Stimulated activated effector memory CD8-positive, alpha-beta T cell treated with anti-CD3 and anti-CD28 coated beads, Interleukin-12 subunit alpha, Interleukin-12 subunit beta, amount 100 ng/mL, for 72 hours (primary cell): ENCODE data around the gene SEMA5A.

Experiments used
- ATAC-seq: fragments of 150-1000 bp; cut with Tn5 transposase; 2 replicates; pipeline ENCODE4 v1.10.0; 2021
- DNase-seq, 2 donors: peaks; one replicate each; pipeline ENCODE4 v3.0.0; 2021 to 2022; ENCODE audit warnings: low spot score in 2 of 2
- H3K27ac Mint-ChIP-seq: one replicate; pipeline ENCODE4 v1.8.0; 2022; ENCODE audit warnings: mild to moderate bottlenecking, mixed read lengths
- H3K36me3 Mint-ChIP-seq: one replicate; pipeline ENCODE4 v1.8.0; 2022; ENCODE audit warnings: mild to moderate bottlenecking, mixed read lengths
- H3K4me1 Mint-ChIP-seq: one replicate; pipeline ENCODE4 v1.8.0; 2022; ENCODE audit warnings: mixed read lengths
- H3K4me3 Mint-ChIP-seq: one replicate; pipeline ENCODE4 v1.8.0; 2022; ENCODE audit warnings: mild to moderate bottlenecking, mixed read lengths
- H3K9me3 Mint-ChIP-seq: one replicate; pipeline ENCODE4 v1.8.0; 2022; ENCODE audit warnings: mixed read lengths

SEMA5A gene

GRCh38 chr5:9316733-9317132 lies 229.1 kb downstream of the SEMA5A start:
- ATAC-seq, result no peak
- Mint-ChIP-seq H3K36me3 (no peaks in the 10 kb centered on the region), H3K9me3 (peaks cover 6% of the 10 kb centered on the region), H3K4me1 (no peaks in the 10 kb centered on the region), H3K27ac (no peak overlapping the region), H3K4me3 (no peak overlapping the region)
- no peak for DNase-seq

DNA sequence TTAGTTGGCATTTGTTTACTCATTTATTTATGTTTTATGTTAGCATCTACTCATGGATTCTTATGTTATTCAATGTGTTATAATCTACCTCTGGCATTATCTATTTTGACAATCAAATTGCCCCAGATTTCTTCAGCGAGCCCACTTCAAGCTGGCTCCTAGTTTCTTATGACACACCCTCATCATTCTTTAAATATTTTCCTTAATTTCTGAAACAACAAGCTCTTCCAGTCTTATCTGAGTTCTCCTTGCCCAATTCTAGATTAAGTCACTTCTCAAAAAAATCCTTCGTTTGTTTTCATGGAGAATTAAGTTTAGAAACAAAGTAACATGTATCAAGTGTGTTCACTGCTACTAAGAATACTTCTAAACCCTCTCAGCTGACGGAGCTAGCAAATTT lies 229.8 kb downstream of the SEMA5A start:
- Mint-ChIP-seq H3K36me3 (no peaks in the 10 kb centered on the region), H3K9me3 (peaks cover 6% of the 10 kb centered on the region), H3K27ac (no peak overlapping the region), H3K4me3 (no peak overlapping the region), H3K4me1 (no peaks in the 10 kb centered on the region)
- DNase-seq, result no peak
- no peak for ATAC-seq

GRCh38 chr5:9314558-9314957 lies 231.3 kb downstream of the SEMA5A start:
- Mint-ChIP-seq H3K4me1 (no peaks in the 10 kb centered on the region), H3K9me3 (peaks cover 3% of the 10 kb centered on the region), H3K36me3 (no peaks in the 10 kb centered on the region), H3K27ac (no peak overlapping the region), H3K4me3 (no peak overlapping the region)
- ATAC-seq (no peak), DNase-seq (no peak)

DNA sequence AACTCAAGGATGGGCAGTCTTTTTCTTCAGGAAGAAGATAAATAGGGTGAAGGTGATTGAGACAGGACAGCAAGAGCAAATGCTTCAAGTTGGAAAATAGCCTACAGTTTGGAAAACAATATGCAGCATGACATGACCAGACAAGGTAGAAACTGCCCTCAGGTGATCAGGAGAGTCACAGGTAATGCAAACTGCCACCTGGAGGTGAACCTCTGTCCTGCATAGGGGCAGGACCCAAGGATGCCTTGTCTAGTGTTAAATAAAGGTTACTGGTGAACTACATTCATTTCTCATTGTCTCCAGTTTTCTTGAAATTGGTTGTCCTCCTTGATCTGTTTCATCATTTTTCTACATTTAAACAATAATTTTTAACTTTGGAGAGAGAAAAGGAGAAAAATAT lies 232.1 kb downstream of the SEMA5A start:
- H3K4me1 Mint-ChIP-seq, result no peaks in the 10 kb centered on the region
- DNase-seq (no peak), ATAC-seq (no peak)
- H3K9me3 Mint-ChIP-seq, result peaks cover 3% of the 10 kb centered on the region
- no peaks in the 10 kb centered on the region for H3K36me3 Mint-ChIP-seq
- H3K4me3 Mint-ChIP-seq, result no peak overlapping the region
- no peak overlapping the region for H3K27ac Mint-ChIP-seq

- H3K27ac Mint-ChIP-seq, result no peak overlapping the region
- no peak overlapping the region for H3K4me3 Mint-ChIP-seq
- DNase-seq (no peak), ATAC-seq (no peak)
- peaks cover 6% of the 10 kb centered on the region for H3K9me3 Mint-ChIP-seq
- no peaks in the 10 kb centered on the region for H3K4me1 Mint-ChIP-seq
- H3K36me3 Mint-ChIP-seq, result no peaks in the 10 kb centered on the region
Measured at GRCh38 chr5:9307150-9307549, 238.7 kb downstream of the SEMA5A start.

DNA sequence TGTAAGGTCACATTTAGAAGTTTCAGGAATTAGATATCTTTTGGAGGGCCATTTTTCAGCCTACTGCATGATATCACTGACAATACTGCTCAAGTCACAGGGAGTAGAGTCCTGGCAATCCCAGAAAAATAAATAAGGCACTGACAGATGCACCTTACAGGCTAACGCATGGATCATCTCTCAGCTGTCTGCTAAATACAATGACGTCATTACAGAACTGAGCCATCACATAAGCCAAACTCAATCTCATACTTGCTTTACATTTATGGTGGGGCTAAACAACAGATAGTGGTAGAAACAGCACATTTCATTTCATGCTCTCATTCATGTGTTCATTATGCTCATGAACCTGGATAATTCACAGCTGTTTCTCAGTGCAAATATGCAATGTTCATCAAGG lies 243.7 kb downstream of the SEMA5A start:
- no peak for DNase-seq
- no peak overlapping the region for H3K27ac Mint-ChIP-seq
- H3K4me1 Mint-ChIP-seq, result no peaks in the 10 kb centered on the region
- H3K9me3 Mint-ChIP-seq, result peaks cover 13% of the 10 kb centered on the region
- no peak for ATAC-seq
- H3K36me3 Mint-ChIP-seq, result no peaks in the 10 kb centered on the region
- H3K4me3 Mint-ChIP-seq, result no peak overlapping the region

GRCh38 chr5:9301200-9301599 lies 244.7 kb downstream of the SEMA5A start:
- Mint-ChIP-seq H3K27ac (no peak overlapping the region), H3K9me3 (peaks cover 12% of the 10 kb centered on the region), H3K36me3 (no peaks in the 10 kb centered on the region), H3K4me3 (no peak overlapping the region), H3K4me1 (no peaks in the 10 kb centered on the region)
- ATAC-seq (no peak), DNase-seq (no peak)

- DNase-seq, result no peak
- no peak for ATAC-seq
- Mint-ChIP-seq H3K4me3 (no peak overlapping the region), H3K36me3 (no peaks in the 10 kb centered on the region), H3K9me3 (peaks cover 7% of the 10 kb centered on the region), H3K27ac (no peak overlapping the region), H3K4me1 (no peaks in the 10 kb centered on the region)
Measured at GRCh38 chr5:9297134-9297533, 248.7 kb downstream of the SEMA5A start.

GRCh38 chr5:9295466-9295801 lies 250.4 kb downstream of the SEMA5A start:
- no peak overlapping the region for H3K4me3 Mint-ChIP-seq
- no peaks in the 10 kb centered on the region for H3K4me1 Mint-ChIP-seq
- DNase-seq, result no peak
- no peak for ATAC-seq
- peaks cover 10% of the 10 kb centered on the region for H3K9me3 Mint-ChIP-seq
- H3K36me3 Mint-ChIP-seq, result no peaks in the 10 kb centered on the region
- no peak overlapping the region for H3K27ac Mint-ChIP-seq

- DNase-seq (no peak), ATAC-seq (no peak)
- Mint-ChIP-seq H3K36me3 (no peaks in the 10 kb centered on the region), H3K4me1 (no peaks in the 10 kb centered on the region), H3K4me3 (no peak overlapping the region), H3K9me3 (peaks cover 10% of the 10 kb centered on the region), H3K27ac (no peak overlapping the region)
Measured at GRCh38 chr5:9294793-9295465, 250.9 kb downstream of the SEMA5A start.

DNA sequence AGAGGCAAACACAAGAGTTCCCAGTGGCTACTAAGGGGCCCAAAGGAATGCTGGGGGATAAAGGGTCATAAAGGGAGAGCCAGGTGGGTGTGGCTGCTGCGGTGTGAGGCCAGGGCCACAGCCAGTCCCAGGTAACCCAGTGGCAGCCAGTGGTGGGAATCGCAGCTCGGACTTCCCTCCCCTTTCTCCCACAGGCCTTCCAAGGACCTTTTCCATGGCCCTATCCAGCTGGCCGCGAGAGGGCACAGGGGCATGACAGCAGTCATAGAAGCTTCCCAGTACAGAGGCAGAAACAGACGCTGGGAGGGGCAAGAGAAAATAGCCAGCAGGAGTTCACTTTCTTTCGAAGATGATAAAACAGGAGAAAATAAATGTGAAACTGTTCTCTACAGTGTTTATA lies 257.6 kb downstream of the SEMA5A start:
- H3K36me3 Mint-ChIP-seq, result no peaks in the 10 kb centered on the region
- no peaks in the 10 kb centered on the region for H3K4me1 Mint-ChIP-seq
- no peak overlapping the region for H3K4me3 Mint-ChIP-seq
- H3K27ac Mint-ChIP-seq, result no peak overlapping the region
- no peak for DNase-seq
- no peak for ATAC-seq
- peaks cover 13% of the 10 kb centered on the region for H3K9me3 Mint-ChIP-seq

DNA sequence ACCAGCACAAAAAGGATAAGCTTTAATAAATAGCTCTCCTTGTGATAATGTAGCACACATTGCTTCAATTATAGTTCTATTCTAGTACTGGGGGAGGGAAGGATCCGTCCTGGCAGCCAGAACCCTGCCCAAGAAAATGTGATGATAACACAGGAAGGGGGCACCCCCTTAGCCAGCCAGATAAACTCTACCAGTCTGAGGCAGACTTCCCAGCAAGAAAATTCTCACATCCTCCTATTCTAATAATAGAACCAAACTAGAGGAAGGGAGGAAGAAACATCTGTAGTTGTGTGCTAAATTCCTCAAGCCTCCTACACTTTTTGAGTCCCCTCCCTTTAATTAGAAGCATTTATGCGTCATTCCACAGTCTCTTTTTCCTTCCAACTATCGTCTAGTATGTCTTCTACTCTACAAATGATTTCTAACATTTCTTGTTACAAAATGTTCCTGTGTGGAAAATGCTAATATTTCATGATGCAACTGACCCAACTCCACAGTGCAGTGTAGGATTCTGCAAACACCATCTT lies 261.0 kb downstream of the SEMA5A start:
- Mint-ChIP-seq H3K9me3 (peaks cover 18% of the 10 kb centered on the region), H3K4me1 (no peaks in the 10 kb centered on the region), H3K27ac (no peak overlapping the region), H3K4me3 (no peak overlapping the region), H3K36me3 (no peaks in the 10 kb centered on the region)
- ATAC-seq (no peak), DNase-seq (no peak)

- H3K36me3 Mint-ChIP-seq, result no peaks in the 10 kb centered on the region
- H3K4me3 Mint-ChIP-seq, result no peak overlapping the region
- H3K4me1 Mint-ChIP-seq, result no peaks in the 10 kb centered on the region
- no peak overlapping the region for H3K27ac Mint-ChIP-seq
- DNase-seq (no peak), ATAC-seq (no peak)
- peaks cover 18% of the 10 kb centered on the region for H3K9me3 Mint-ChIP-seq
Measured at GRCh38 chr5:9284272-9284671, 261.6 kb downstream of the SEMA5A start.

- Mint-ChIP-seq H3K27ac (no peak overlapping the region), H3K4me3 (no peak overlapping the region), H3K4me1 (no peaks in the 10 kb centered on the region), H3K36me3 (no peaks in the 10 kb centered on the region), H3K9me3 (peaks cover 18% of the 10 kb centered on the region)
- DNase-seq, result no peak
- no peak for ATAC-seq
Measured at GRCh38 chr5:9283473-9283872, 262.4 kb downstream of the SEMA5A start.

GRCh38 chr5:9283021-9283420 lies 262.9 kb downstream of the SEMA5A start:
- Mint-ChIP-seq H3K9me3 (peaks cover 21% of the 10 kb centered on the region), H3K4me3 (no peak overlapping the region), H3K36me3 (no peaks in the 10 kb centered on the region), H3K27ac (no peak overlapping the region), H3K4me1 (no peaks in the 10 kb centered on the region)
- ATAC-seq (no peak), DNase-seq (no peak)

GRCh38 chr5:9282211-9282610 lies 263.7 kb downstream of the SEMA5A start:
- ATAC-seq (no peak), DNase-seq (no peak)
- H3K4me3 Mint-ChIP-seq, result no peak overlapping the region
- no peaks in the 10 kb centered on the region for H3K4me1 Mint-ChIP-seq
- H3K36me3 Mint-ChIP-seq, result no peaks in the 10 kb centered on the region
- peaks cover 22% of the 10 kb centered on the region for H3K9me3 Mint-ChIP-seq
- no peak overlapping the region for H3K27ac Mint-ChIP-seq

DNA sequence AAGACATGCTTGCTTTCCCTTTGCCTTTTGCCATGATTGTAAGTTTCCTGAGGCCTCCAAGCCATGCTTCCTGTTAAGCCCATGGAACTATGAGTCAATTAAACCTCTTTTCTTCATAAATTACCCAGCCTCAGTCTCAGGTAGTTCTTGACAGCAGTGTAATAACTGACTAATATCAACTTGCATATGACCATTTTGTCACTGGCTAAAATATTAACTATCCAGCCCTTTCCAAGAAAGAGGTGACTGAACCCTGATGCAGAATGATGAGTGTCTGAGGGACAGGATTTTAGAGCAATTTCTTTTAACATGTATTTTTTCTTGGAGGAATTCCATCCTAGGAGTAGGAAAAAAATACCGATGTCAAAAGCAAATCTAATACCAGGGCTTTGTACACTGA lies 266.1 kb downstream of the SEMA5A start:
- H3K4me1 Mint-ChIP-seq, result no peaks in the 10 kb centered on the region
- DNase-seq, result no peak
- ATAC-seq, result no peak
- no peaks in the 10 kb centered on the region for H3K36me3 Mint-ChIP-seq
- no peak overlapping the region for H3K4me3 Mint-ChIP-seq
- H3K27ac Mint-ChIP-seq, result no peak overlapping the region
- H3K9me3 Mint-ChIP-seq, result peaks cover 17% of the 10 kb centered on the region
